Suppressor macrophage (primary cell): Measurements from ENCODE around the gene AHCYL1.
A peak's percentile ranks its signal among the peaks of the same experiment; 100 is the strongest.
"Not testable (repeated sequence)": the region's sequence is repeated elsewhere in the genome, so short reads cannot be mapped to it uniquely, and the experiment has no call there.

Experiments
- DNase-seq, 4 experiments: peaks; one replicate each; pipeline ENCODE4 v3.0.0-alpha.2; 2020 to 2022
- total RNA-seq, 17 experiments: gene quantifications; one replicate each; lab custom pipeline; 2026; ENCODE audit warnings: mixed read lengths in 6 of 17, inconsistent platforms in 3 of 17; lab: John Stamatoyannopoulos, UW

The AHCYL1 gene
- total RNA-seq, result 91.1 to 279 (median 198) reads per million in 17 experiments

DNA sequence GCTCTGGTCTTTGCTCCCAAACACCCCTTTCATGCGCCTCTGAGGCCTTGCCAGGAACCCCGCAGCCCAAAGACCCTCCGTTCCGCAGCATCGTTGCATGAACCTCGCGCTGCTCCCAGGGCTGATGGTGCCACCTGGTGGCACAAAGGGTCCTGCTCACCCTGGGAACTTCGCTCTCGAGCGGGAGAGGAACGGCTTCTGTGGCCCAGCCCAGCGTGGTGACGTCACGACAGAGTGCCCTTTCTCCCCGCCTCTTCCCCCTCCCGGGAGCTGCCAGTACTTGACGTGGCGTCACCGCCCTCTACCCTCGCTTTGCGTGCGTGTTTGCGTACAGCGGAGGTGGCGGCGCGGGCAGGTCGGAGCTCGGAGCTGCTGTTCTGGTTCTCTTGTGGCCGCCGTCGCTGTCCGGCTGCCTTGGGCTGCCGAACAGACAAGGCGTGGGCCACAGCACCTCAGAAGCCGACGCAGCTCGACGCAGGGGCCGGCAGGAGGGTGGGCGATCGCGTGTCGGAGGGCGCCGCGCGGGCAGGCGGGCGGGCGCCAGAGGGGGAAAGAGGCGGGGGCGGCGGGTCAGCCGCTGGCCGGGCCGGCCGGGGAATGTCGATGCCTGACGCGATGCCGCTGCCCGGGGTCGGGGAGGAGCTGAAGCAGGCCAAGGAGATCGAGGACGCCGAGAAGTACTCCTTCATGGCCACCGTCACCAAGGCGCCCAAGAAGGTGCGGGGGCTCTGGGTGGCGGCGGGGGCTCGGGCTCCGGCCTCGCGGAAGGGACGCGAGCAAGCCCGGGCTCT, at the start of gene AHCYL1:
AHCYL1 (plus strand) TSS at position 310 of the 791 bp plus-strand sequence; CDS start at position 598, 288 bp downstream.
- peak; percentile 99 to 100 (median 100) for DNase-seq

- no peak for DNase-seq
Observed at GRCh38 chr1:109935451-109935900, 49.1 kb upstream of the AHCYL1 start.

GRCh38 chr1:109937738-109938137, 46.8 kb upstream of the AHCYL1 start:
- DNase-seq, result no peak

GRCh38 chr1:109938556-109938955, 46.0 kb upstream of the AHCYL1 start:
- DNase-seq, result no peak

GRCh38 chr1:109942434-109942833, 42.1 kb upstream of the AHCYL1 start:
- no peak for DNase-seq

DNA sequence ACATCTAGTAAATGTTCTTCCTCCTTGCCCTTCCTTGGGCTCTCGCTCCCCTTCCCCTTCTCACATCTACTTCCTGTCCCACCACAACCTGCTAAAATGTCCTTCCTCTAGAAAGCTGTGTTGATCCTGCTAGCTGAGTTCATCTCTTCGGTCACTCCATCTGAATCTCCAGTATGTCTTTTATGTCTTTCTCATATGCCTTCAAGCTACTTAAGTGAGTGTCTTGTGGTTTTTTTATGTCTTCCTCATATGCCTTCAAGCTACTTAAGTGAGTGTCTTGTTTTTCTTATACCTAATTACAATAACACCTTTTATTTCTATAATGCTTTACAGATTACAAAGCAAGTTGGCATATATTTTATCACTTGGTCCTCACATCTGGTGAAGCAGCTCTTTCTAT, 40.0 kb upstream of the AHCYL1 start:
- no peak for DNase-seq

- DNase-seq, result peak; percentile 14 to 60 (median 58)
Observed at GRCh38 chr1:109946511-109946910, 38.1 kb upstream of the AHCYL1 start.

- DNase-seq, result peak; percentile 35 to 69 (median 60)
Observed at GRCh38 chr1:109947582-109948284, 36.8 kb upstream of the AHCYL1 start.

DNA sequence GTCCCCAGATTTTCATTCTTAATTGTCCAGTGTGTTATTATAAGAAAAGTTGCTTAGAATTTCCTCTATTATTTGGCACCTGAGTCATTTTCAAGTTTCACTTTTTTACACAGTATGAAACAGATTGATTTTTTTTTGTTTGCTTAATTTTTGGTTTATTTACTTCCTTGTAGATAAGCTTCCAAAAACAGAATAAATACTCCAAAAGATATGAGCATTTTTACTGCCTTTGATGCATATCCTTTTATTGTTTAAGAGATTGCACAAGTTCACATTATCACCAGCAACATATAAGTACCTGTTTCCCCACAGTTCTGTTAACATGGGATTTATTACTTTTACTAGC, 36.3 kb upstream of the AHCYL1 start:
- DNase-seq, result no peak

- DNase-seq, result no peak
Observed at GRCh38 chr1:109950038-109950437, 34.5 kb upstream of the AHCYL1 start.

GRCh38 chr1:109950509-109950908, 34.1 kb upstream of the AHCYL1 start:
- no peak for DNase-seq

GRCh38 chr1:109951501-109951900, 33.1 kb upstream of the AHCYL1 start:
- DNase-seq, result not testable (repeated sequence)

GRCh38 chr1:109954041-109954512, 30.5 kb upstream of the AHCYL1 start:
- DNase-seq, result peak; percentile 55 to 76 (median 72)

- no peak for DNase-seq
Observed at GRCh38 chr1:109959632-109959973, 25.0 kb upstream of the AHCYL1 start.

- no peak for DNase-seq
Observed at GRCh38 chr1:109959974-109960744, 24.4 kb upstream of the AHCYL1 start.

DNA sequence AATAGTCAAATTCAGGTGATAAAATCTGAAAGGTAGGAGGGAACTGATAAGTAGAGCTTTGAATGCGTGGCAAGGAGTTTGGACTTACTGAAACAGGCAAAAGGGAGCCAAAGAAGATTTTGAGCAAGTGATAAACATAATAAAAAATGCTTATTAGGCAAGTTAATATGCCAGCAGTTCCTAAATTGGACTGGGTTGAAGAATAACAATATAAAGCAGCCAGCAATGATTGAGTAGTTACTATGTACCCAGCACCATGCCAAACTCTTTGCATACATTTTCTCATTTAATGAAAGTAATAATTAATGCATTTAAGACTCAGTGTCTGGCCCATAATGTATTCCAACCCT, 23.8 kb upstream of the AHCYL1 start:
- no peak for DNase-seq

GRCh38 chr1:109963864-109964263, 20.7 kb upstream of the AHCYL1 start:
- no peak for DNase-seq

DNA sequence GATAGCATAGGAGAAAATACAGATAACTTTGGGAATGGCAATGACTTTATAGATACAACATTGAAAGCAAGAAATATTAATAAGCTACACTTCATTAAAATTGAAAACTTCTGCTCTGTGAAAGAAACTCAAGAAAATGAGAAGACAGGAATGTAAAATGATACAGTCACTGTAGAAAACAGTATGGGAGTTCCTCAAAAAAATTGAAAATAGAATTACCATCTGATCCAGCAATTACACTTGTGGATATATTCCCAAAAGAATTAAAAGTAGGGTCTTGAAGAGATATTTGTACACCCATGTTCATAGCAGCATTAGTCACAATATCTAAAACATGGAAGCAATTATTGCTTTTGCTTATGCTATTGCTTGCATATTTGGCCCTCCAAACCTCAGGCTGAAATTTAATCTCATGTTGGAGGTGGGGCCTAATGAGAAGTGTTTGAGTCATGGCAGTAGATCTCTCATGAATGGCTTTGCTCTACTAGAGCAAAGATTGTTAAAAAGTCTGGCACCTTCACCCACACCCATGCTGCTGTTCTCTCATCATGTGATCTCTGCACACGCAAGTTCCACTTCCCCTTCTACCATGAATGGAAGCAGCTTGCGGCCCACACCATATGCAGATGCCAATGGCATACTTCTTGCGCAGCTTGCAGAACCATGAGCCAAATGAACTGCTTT, 15.3 kb upstream of the AHCYL1 start:
- DNase-seq, result peak; percentile 14 to 51 (median 46)

GRCh38 chr1:109969907-109970306, 14.7 kb upstream of the AHCYL1 start:
- no peak for DNase-seq

DNA sequence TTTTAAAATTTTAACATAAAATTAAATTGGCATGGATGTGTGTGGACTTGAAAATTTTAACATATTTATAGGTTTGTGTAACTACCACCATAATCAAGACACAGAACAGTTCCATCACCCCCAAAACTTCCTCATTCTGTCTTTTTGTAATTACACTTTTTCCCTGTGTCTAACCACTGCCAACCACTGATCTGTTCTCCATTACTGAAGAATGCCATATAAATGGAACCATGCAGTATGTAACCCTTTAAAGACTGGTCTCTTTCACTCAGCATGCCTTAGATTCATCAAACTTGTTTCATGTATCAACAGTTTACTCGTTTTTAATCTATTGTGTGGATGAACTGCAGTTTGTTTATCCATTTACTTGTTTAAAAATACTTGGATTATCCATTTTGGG, 13.0 kb upstream of the AHCYL1 start:
- no peak for DNase-seq

GRCh38 chr1:109974191-109974590, 10.4 kb upstream of the AHCYL1 start:
- DNase-seq, result no peak

DNA sequence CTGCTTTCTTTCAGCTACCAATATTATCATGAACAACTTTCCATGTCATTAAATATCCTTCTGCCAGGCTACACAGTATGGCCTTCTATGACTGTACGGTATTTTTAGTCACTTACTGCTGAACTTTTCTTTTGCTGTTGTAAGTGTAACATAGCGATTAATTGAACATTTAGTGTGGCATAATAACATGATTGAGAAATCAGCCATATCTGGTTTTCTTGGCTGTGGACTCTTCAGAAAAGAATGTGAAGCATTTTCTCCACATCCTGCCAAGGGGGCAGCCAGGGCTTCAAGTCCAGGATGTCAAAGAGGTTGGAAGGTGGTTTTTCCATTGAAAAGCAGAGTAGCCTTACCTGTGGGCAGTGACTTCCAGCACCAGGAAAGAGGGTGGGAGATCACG, 8.8 kb upstream of the AHCYL1 start:
- DNase-seq, result no peak

DNA sequence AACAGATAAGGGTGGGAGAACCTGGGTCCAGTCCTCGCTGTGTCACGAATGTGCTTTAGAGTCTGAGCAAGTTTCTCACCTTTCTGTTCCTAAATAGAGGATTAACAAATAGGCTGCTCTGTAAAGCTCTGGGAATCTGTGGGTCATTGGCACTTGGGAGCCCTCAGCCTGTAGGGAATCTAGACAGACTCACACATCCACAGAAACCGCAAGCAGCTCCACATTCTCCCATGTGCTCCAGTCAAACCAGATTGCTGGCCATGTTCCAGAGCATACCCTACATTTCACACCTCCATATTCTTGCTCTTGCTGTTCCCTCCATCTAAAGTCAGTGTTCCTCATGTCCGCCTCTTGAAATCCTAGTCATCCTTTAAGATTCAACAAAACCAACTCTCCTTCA, 7.8 kb upstream of the AHCYL1 start:
- DNase-seq, result no peak
